CD4-positive, alpha-beta T cell treated with Interleukin-6 for 4 hours (primary cell): ENCODE measurements around the gene CPLANE2.
A peak's percentile ranks its signal among the peaks of the same experiment; 100 is the strongest.
"Not testable (repeated sequence)": the region's sequence is repeated elsewhere in the genome, so short reads cannot be mapped to it uniquely, and the experiment has no call there.

ENCODE experiments used
- DNase-seq: peaks from one replicate; pipeline ENCODE4 v3.0.0-alpha.2; 2020; ENCODE audit warnings: mixed read lengths

Gene CPLANE2

DNA sequence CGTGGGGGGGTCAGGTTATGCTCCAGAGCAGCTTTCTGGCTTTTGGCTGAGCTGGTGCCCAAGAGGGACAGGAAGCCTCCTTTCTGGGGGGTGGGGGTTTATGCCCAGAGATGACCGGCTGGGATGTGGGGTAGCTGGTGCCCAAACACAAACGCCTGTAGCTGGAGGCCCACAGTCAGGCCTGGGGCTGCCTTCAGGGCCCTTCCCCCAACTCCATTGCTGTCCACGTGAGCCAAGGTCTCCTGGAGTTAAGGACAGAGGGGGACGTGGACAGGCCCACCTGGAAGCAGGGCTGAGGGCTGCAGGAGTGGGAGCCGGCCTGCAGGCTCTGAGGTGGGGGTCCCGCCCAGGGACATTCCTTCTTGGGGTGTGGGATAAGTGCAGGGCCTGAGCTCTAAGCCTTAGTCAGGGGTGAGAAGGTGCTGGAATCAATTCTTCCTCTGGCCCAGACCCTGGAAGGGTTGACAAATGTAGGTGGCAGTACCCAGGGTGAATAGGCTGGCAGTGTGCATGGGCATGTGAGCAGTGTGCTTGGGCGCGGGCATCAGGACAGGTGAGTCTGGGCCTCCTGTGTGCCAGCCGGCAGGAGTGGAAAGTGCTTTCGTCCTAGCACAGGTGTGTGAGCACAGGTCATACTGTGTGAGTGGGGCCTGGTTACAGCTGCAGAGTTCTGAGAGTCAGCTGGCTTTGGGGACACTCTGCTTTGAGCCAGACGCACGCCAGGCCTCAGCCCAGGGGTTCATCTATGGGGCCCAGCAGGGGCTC is 6.8 kb downstream of the CPLANE2 start:
- no peak for DNase-seq

DNA sequence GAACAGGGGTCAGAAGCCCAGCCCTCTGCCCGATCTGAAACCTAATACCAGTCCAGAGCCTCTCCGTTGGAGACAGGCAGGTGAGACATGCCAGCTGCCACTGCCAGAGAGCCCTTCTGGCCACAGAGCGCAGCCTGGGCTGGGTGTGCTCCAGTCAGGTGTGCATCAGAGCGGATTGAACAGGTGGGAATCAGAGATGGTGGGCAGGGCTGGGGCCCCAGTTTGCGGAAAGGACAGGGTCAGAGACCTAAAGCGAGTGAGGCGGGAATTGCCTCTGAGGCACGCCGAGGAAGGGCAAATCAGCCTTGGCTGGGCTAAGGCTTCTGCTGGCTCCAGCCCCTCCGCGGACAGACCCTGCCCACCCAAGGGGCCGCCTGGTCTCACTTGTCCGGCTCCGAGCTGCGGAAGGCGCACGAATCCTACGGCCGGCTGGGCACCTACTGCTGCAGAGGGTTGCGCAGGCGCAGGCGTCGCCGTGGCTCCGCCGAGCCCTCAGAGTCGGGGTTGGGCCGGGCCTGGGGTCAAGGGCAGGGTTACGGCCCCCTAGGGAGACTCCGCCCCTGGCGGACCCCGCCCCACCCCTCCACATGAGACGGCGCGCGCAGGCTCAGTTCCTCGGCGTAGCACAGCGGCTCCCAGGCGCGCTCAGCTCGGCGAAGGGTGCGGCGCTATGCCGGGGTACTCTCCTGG is 10.3 kb downstream of the CPLANE2 start:
- no peak for DNase-seq

DNA sequence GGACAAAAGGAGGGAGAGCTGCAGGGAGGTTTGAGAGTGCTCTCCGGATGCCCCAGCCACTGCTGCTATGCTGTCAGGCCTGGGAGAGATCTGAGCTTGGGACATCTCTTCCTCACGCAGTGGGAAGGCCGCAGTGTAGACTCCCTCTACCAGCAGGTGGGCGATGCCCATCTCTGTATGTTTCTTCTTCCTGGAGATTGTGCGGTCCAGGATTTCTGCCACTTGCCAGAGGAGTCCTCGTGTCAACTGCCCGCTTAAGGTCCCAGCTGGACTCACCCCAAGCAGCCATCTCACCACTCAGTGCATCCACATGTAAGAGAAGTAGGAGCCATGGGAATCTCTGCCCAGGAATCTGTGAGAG is 10.9 kb downstream of the CPLANE2 start:
- no peak for DNase-seq

DNA sequence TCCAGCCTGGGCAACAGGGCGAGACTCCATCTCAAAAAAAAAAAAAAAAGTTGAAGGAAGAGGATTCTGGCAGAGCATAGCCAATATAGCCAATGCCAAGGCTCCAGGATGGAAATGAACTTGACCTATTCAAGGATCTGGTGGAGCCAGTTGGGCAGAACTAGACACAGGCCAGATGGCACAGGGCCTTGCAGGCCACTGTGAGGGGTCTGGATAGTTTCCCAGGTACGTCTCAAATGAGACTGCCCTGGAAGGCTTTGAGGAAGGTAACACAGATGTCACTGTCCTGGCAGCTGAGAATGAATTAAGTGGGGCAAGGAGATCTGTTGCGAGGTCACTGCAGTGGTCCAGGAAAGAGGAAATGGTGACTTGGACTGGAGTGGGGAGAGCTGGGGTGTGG is 12.5 kb downstream of the CPLANE2 start:
- DNase-seq, result no peak

DNA sequence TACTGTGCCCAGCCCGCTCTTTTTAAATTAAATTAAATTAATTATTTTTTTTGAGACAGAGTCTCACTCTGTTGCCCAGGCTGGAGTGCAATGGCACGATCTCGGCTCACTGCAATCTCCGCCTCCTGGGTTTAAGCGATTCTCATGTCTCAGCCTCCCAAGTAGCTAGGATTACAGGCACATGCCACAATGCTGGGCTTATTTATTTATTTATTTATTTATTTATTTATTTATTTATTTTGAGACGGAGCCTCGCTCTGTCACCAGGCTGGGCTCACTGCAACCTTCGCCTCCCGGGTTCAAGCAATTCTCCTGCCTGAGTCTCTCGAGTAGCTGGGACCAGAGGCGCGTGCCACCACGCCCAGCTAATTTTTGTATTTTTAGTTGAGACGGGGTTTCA is 14.3 kb downstream of the CPLANE2 start:
- not testable (repeated sequence) for DNase-seq

DNA sequence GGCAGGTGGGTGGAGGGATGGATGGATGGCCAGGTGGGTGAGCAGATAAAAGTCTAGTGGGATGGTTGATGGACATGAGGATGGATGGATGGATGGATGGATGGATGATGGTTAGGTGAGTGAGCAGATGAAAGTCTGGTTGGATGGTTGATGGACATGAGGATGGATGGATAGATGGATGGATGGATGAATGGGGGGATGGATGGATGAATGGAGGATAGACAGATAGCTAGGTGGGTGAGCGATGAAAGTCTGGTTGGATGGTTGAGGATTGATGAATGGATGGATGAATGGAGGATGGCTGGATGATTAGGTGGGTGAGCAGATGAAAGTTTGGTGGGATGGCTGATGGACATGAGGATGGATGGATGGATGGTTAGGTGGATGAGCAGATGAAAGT is 15.5 kb downstream of the CPLANE2 start:
- DNase-seq, result no peak

DNA sequence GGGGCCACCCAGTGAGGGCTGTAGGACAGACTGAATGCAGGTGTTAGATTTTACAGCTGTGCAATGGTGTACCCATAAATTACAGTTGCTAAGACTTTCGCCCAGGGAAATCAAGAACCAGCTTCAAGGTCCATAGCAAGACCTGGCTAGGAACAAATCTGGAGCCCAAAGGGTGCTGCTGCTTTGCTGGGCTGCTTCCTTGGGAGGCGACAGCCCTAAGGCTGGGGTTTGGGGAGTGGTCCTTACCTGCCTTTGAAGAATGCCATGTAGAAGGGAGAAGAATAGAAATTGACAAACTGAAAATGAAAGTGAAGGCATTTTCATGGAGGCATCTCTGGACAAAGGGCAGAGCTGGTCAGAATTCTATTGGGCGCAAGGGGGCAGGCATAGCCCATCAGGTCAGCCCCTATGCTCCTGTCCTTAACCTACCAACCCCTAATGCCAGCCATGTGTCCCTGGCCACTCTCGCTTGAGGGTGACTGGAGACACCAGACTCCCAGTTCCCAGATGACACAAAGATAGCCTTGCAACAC is 16.9 kb downstream of the CPLANE2 start:
- no peak for DNase-seq

DNA sequence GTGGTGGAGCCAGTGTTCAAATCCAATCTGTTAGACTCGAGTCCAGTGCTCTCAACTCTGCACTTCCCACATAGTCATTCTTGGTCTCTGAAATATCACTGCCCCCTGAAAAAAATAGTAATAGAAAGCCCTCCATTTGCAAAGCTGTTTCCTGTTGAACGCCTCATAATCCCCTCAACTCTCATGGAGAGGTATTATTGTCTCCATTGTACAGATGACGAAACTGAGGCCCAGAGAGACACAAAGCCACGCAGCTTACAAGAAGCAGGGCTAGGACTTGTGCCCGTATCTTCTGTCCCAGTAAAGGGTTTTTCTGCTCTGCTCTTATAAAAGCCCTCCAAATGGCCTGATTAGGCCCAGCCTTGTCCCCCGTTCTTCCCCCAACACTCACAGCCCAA is 18.3 kb downstream of the CPLANE2 start:
- DNase-seq, result no peak

DNA sequence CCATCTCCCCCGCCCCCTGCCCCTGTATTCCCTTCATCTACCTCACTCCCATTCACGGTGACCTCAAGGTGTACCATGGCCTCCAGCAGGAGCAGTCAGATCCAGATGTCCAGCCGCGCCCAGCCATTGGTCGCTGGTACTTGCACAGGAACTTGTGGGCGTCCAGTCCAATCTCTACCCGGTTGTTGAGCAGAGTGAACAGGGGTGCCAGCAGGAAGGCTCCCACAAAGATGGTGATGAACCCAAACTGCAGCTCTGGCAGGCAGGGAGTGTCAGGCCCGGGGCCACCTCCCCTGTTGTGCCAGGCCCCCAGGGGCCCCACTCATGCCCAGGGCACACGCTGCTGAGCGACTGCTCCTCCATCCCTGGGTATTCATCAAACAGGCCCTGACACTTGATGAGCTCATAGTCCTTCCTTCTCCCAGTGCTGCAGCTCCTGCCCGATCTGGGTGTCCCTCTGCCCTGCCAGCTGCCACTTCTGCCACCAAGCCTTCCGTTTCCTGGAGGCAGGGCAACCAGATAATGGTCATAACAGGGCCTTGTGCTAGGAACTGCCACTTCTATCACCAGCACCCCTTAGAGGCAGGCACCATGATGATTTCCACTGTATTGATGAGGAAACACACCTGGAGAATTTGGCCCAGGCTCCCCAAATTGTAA is 18.8 kb downstream of the CPLANE2 start:
- no peak for DNase-seq

DNA sequence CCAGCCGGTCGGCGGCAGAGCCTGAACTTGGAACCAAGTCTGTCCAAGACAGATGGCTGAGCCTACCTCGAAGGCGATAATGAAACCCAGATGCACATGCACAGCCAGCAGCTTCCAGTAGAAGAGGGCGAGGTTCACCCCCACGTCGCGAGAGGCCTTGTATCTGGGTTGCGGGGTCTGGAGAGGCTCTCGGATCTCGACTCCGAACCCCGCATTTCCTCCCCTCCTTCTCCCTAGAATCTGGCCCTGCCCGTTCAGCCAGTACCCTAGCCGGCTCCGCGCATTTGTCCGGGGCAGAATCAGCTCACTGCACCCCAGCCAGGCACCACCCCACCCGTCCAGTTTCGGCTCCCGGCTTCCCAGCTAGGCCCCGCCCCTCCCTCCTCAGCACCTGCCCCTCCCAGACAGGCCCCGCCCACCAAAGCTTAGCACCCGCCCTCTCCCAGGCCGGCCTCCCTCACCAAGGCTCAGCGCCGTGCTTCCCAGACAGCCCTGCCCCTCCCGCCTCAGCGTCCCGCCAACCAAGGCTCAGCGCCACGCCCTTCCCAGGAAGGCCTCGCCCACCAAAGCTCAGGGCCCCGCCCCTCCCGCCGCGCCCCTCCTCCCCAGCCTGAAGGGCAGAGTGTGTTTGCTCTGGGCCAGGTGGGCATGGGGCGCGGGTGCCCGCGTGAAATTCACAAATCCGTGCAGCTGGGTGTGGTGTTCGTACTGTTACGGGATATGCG is 19.8 kb downstream of the CPLANE2 start:
- DNase-seq, result peak; percentile 98

DNA sequence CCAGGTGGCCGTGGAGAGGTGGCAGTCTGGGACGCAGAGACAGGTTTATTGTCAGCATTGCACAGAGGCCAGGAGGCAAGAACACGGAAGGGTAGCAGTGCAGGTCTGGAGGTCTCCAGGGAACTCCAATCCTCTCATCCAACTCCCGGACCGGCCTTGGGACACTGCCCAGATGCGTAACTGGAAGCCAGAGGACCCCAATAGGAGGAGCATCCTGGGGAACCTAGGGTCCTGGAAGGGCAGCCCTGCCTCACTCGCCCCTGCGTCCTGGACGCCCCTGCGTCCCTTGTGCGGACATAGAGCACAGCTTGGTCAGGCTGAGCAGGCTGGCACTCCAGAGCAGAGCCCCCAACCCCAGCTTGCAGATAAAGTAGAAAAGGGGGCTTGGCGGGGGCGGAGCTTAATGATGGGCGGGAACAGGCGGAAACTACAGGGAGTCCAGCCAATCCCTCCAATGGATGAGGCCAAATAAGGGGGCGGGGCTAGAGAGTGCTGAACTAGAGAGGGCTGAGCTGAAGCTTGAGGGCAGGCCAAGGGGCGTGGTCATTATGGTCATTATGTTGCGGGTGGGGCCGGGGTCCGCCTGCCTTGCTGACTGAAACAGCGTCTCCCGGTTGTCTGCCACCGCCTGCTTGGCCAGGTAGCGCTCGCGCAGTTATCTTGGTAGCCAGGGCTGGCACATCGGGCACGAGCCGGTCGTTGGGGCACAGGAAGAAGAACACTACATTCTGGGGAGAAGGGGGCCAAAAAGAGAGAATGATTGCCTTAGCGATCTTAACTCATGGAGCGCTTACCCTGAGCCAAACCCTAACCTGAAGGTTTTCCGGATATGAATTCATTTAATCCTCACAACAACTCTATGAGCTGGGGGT is 20.9 kb downstream of the CPLANE2 start:
- peak; percentile 70 for DNase-seq

DNA sequence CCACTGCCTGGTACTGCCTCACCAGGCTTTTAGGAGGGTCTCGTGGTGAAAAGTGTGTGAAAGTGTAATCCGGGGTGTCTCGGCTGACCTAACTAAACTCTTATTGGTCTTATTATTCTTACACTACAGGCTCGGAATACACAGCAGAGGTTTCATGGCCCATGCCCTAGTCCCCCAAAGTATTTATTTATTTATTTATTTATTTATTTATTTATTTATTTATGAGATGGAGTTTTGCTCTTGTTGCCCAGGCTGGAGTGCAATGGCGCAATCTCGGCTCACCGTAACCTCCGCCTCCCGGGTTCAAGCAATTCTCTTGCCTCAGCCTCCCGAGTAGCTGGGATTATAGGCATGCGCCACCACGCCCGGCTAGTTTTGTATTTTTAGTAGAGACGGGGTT is 21.7 kb downstream of the CPLANE2 start:
- not testable (repeated sequence) for DNase-seq

DNA sequence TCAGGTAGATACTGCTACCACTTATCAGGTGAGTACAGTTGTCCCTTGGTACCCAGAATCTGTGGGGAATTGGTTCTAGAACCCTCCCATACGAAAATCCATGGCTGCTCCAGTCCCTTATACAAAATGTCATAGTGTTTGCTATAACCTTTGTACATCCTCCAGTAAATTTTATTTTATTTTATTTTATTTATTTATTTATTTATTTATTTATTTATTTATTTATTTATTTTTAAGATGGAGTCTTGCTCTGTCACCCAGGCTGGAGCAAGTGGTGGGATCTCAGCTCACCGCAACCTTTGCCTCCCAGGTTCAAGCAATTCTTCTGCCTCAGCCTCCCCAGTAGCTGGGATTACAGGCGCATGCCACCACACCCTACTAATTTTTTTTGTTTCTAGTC is 23.4 kb downstream of the CPLANE2 start:
- DNase-seq, result not testable (repeated sequence)

DNA sequence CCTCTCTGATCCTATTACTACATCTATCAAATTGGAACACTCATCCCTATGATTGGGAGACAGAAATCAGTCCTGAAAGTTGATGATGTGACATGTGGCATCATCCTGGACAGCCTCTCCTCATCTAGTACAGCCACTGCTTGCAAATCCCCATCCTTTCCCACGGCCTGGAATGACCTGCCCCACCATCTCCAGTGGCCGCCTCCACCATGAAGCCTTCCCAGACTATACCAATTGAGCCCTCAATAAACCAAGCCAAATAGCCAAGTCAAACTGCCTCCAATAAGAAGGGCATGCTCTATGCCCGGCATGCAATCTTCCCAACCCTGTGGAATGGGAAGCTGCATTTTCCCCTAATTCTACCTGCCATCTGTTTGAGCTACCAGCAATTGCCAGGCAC is 24.0 kb downstream of the CPLANE2 start:
- DNase-seq, result no peak

DNA sequence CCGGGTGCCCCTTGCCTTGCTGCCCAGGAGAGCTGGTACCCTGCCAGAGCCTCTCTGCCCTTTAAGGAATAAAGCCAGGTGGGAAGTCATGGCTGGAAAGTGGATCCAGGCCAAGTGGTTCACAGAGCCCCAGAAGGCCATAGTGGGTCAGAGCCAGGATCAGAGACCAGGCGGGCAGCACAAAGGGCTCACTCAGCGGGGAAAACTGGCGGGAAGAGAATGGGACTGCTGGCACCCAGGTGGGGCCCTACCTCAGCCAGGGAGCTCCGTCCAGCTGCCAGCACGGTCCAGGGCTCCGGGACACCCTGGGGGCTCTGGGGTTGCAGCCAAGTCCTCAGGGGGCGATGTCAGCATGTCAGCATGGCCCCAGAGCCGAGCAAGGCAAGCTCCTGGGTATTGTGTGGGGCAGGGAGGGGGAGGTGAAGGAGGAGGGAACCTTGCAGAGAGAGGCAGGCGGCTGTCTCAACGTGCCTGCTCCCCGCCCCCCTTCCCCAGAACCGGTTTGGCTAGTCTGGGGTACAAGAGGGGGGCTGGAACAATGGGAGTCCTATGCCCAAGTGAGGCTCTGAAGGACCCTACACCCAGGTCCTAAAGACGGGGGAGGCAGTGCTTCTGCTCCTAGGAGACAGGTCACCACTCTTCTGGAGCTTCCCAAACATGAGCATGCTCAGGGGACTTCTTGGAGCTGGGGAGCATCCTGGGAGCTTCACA is 24.6 kb downstream of the CPLANE2 start, which contains the start of gene ARHGEF19:
Gene ARHGEF19, minus strand, starts transcription at position 402 of the 711 bp plus-strand sequence. CDS start 3,598 bp downstream, outside the sequence.
- no peak for DNase-seq

DNA sequence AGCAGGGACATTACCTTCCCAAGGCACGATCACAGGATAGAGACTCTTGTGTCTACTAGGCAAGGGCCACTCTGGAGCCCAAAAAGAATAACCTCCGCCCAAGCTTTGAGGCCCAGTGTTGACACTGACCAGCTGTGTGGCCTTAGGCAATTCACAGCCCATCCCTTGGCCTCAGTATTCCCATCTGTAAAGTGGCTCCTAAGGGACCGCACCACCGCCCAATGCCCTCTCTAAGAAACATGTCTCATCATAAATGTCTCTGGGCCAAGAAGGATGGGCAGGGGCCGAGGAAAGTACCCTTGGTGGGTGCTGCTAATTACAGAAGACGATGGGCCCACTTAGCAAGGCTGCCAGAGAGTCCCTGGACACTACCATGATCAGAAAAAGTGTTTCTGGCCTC is 25.2 kb downstream of the CPLANE2 start:
- no peak for DNase-seq

DNA sequence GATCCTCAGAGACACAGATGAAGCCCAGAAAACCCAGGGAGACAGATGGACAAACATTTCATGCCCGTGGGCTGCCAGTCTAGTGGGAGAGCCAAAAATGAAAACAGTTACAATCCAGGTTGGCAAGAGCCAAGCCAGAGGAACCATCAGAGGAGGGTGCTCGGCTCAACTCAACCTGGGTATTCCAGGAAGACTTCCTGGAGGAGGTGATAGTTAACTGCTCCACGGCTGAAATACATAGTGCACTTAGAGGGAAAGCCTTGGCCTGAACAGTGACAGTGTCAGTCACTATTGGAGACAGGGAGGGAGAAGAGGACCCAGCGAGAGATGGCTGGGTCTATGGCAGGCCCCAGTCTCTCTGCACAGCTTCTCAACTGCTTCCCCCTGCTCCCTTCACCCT is 26.4 kb downstream of the CPLANE2 start:
- no peak for DNase-seq

DNA sequence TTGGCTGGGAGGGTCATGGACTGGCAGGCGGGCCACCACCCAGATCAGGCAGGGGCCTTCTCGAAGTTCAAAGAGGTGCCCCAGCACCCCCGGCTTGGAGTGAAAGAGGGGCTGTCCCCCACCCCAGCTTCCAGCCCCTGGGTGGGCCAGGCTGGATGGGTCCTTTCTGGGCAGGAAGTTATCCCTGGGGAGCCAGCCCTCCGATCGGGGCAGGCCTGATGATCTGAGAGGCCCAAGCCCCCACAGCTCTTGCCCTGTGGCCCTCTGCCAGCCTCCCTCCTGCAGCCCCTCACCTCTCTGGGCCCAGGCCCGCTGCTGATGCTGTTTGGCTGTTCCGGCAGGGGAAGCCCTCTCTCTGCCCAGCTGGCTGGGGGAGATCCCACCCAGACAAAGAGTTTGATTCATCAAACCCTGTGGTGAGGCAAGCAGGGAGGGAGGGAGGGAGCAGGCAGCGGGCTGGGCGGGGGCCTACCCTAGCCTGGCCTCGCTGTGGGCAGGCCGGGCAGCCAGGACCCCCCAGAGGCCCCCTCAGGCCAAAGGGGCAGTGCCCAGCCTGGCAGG is 27.1 kb downstream of the CPLANE2 start:
- no peak for DNase-seq

DNA sequence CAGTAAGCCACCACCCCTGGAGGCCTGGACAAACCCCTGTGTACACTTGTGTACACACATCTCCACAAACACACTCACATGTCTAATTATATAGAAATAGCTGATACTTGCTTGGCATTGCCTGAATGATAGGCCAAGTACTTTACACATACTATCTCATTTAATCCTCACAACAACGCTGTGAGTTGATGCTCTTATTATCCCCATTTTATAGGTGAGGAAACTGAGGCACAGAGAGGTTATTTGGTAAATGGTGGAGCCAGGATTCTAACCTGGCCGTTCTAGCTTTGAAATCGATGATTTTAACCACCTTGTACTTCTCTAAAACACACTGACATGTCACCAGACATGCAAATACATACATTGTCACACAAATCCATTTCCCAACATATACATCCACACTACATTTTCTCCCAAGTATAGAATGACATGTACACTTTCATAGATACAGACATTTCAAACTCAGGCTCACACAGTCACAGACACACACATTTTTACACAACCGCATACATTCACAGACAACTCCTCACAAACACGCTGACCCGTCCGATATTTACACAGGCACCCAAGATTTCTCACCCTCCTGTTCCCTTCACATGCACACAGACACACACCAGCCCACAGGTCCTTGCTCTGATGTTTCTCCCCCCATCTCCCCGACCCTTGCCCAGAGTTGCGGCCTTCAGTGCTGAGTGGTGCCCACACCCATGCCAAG is 27.7 kb downstream of the CPLANE2 start:
- no peak for DNase-seq

DNA sequence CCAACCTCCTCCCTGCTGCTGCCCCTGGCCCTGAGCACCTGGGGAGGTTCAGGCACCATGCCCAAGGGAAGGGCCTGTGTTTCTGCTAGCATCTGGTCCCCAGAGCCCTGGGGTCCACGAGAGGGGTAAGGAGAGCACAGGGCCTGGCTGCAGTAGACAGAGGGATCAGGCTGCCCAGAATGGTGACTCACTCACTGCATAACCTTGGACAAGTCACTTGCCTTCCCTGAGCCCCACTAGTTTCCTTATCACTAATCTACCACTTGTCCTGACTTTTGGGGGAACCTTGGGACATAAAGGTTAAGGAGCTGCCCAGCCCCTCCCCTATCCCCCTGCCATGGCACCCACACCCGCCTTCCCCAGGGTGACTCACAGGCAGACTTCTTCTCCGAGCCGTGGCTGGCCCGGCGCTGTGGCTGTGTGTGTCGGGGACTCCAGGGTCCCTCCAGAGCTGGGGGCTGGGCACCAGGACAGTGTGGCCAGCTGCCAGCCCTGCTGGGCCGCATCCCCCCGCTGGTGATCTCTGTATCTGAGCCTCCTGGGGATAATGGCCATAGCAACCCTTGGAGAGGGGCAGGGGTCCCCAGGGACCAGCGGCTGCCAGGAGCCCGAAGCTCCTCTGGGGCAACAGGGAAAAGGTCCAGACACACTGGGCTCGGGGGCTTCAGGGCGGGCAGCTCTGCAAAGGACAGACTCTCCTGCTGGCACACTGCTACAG is 28.6 kb downstream of the CPLANE2 start:
- no peak for DNase-seq
